Lung (tissue), 12 donors: Measurements from ENCODE around the gene CHD6. TPM values are rescaled to one million over a fixed set of nuclear protein-coding genes. Genes with fewer than 3 reads are reported as not detected.

ENCODE experiments used
- ATAC-seq: fragments of 200-7000 bp; cut with Tn5 transposase; one replicate; pipeline ENCODE4 v1.9.1; 2020; ENCODE audit warnings: moderate number of reproducible peaks; ENCODE audit not compliant: insufficient read depth, low FRiP score
- DNase-seq, 3 donors: peaks; one replicate each; pipeline ENCODE4 v3.0.0-alpha.2; 2013 to 2017
- H3K27ac ChIP-seq, 2 donors: one replicate each; pipeline ENCODE4 v1.5.1; 2013; ENCODE audit warnings: mild to moderate bottlenecking in 2 of 2, moderate library complexity in 2 of 2, control low read depth in 1 of 2, inconsistent platforms in 1 of 2, low read depth in 1 of 2, low read length in 1 of 2
- H3K27me3 ChIP-seq, 3 donors: one replicate each; pipeline ENCODE4 v1.5.1; 2013; ENCODE audit warnings: low read length in 2 of 3; ENCODE audit not compliant: control insufficient read depth in 3 of 3, insufficient read depth in 3 of 3
- H3K36me3 ChIP-seq, 4 donors: one replicate each; pipeline ENCODE4 v1.5.1; 2013; ENCODE audit warnings: low read length in 4 of 4, mild to moderate bottlenecking in 1 of 4, moderate library complexity in 1 of 4; ENCODE audit not compliant: control insufficient read depth in 4 of 4, insufficient read depth in 4 of 4
- H3K4me1 ChIP-seq, 5 donors: one replicate each; pipeline ENCODE4 v1.5.1; 2013; ENCODE audit warnings: low read length in 5 of 5, mild to moderate bottlenecking in 2 of 5, moderate library complexity in 1 of 5; ENCODE audit not compliant: control insufficient read depth in 5 of 5, insufficient read depth in 5 of 5
- H3K4me3 ChIP-seq: one replicate; pipeline ENCODE4 v1.5.1; 2013; ENCODE audit warnings: mild to moderate bottlenecking, control low read depth, moderate library complexity
- H3K9ac ChIP-seq, 2 donors: one replicate each; pipeline ENCODE4 v1.5.1; 2013; ENCODE audit warnings: low read length in 2 of 2, control low read depth in 1 of 2; ENCODE audit not compliant: insufficient read depth in 1 of 2
- H3K9me3 ChIP-seq, 4 donors: one replicate each; pipeline ENCODE4 v1.5.1; 2013; ENCODE audit warnings: low read length in 3 of 4, mild to moderate bottlenecking in 1 of 4, moderate library complexity in 1 of 4; ENCODE audit not compliant: control insufficient read depth in 4 of 4, insufficient read depth in 3 of 4
- CTCF ChIP-seq: IDR thresholded peaks from 2 replicates; pipeline ENCODE4 v1.5.1; 2012; ENCODE audit warnings: mild to moderate bottlenecking; ENCODE audit errors: control extremely low read depth, extremely low read depth
- WGBS, 2 donors: extraction: QIAGEN DNeasy Blood & Tissue Kit; methylation state at CpG; one replicate each; pipeline ENCODE4 v1.1.7; 2013; 5-methylcytosine and 5-hydroxymethylcytosine counted together
- polyA plus RNA-seq, 2 donors: library from polyadenylated mRNA; stranded (reverse); fragments of 200-250 nt; gene quantifications; one replicate each; pipeline ENCODE4 v1.2.1, GENCODE V29; 2013
- total RNA-seq, 2 donors: library from RNA; depleted of rRNA in 1 of 2; stranded (reverse); fragments of >200 nt in 1 of 2; gene quantifications; one replicate each; pipeline ENCODE4 v1.2.1, GENCODE V29; 2014 to 2021
- donor health status: control.
- donor health status: control.
- donor health status: Bipolar disorder and iron deficiency.
- donor health status: healthy.
- donor health status: DM: yes; HTN: yes; CAD: no.

Gene CHD6
- total and polyA plus RNA-seq, 4 donors: 5.0 to 95.3 (median 21.0) TPM

GRCh38 chr20:41553142-41553879 lies 64.9 kb downstream of the CHD6 start:
- peaks cover 0 to 10% (median 2%) of the 10 kb centered on the region in 4 donors for H3K36me3 ChIP-seq
- H3K4me3 ChIP-seq: no peak overlapping the region
- H3K9me3 ChIP-seq: peaks cover 0 to 3% (median 0%) of the 10 kb centered on the region in 4 donors
- no peaks in the 10 kb centered on the region for H3K27me3 ChIP-seq
- H3K27ac ChIP-seq: no peak overlapping the region
- 79 to 81% methylated on average over 9 of the region's 9 CpGs for WGBS, 2 donors
- TF ChIP-seq CTCF: no peak
- H3K4me1 ChIP-seq: peaks cover 0 to 4% (median 0%) of the 10 kb centered on the region in 5 donors
- DNase-seq: no peak
- H3K9ac ChIP-seq: no peak overlapping the region
- ATAC-seq: no peak

GRCh38 chr20:41552295-41553068 lies 65.7 kb downstream of the CHD6 start:
- 95% methylated on average over 5 of the region's 5 CpGs for WGBS, 2 donors
- DNase-seq (no peak), ATAC-seq (no peak)
- no peak overlapping the region for H3K9ac ChIP-seq
- peaks cover 0 to 3% (median 0%) of the 10 kb centered on the region in 4 donors for H3K9me3 ChIP-seq
- H3K36me3 ChIP-seq: peaks cover 0 to 6% (median 2%) of the 10 kb centered on the region in 4 donors
- H3K27ac ChIP-seq: no peak overlapping the region
- TF ChIP-seq CTCF: no peak
- peaks cover 0 to 4% (median 0%) of the 10 kb centered on the region in 5 donors for H3K4me1 ChIP-seq
- no peak overlapping the region for H3K4me3 ChIP-seq
- H3K27me3 ChIP-seq: no peaks in the 10 kb centered on the region

GRCh38 chr20:41551011-41551705 lies 67.0 kb downstream of the CHD6 start:
- Histone ChIP-seq H3K4me3 (no peak overlapping the region), H3K4me1 (no peaks in the 10 kb centered on the region), H3K36me3 (peaks cover 0 to 9% (median 2%) of the 10 kb centered on the region in 4 donors), H3K27ac (no peak overlapping the region), H3K9me3 (peaks cover 0 to 3% (median 0%) of the 10 kb centered on the region in 4 donors), H3K9ac (no peak overlapping the region), H3K27me3 (no peaks in the 10 kb centered on the region)
- 77 to 93% methylated on average over 3 of the region's 3 CpGs for WGBS, 2 donors
- no peak for TF ChIP-seq CTCF
- ATAC-seq (no peak), DNase-seq (no peak)
